Measurements from ENCODE around the gene VOPP1.

DNA sequence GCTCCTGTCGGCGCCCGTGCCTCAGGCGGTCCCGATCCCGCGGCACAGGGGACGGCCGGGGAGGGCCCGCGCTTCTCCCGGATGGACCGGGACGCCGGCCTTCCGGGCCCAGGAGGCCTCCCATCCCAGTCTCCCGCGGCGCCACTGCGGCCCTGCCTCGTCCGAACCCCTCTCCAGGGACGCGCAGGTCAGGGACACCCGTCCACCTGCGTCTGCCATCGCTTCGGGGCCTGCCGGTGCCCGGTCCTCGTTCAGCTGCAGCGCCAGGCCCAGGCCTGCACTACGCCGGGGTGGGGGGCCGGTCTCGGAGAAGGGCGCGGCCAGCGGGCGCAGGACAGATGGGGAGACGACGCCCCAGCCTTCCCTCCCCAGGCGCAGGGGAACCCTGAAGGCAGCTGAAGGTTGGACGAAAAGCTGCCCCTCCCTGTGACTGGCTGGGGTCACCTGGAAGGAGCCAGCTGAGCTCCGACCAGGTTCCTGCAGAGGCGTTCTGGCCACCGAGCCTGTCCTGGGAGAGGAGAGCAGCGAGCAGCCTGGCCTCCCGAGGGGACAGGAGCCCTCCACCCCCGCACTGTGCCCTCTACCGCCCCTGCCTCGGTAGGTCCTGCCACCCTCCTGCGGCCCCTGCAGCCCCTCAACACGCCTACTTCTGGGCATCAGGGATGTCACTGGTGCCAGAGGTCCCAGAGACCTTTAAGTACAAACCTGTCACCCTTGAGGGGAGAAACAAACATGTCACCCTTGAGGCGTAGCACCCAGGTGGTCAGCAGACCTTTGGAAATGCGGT, 122.9 kb downstream of the VOPP1 start:
- TF ChIP-seq, protein P1, sequence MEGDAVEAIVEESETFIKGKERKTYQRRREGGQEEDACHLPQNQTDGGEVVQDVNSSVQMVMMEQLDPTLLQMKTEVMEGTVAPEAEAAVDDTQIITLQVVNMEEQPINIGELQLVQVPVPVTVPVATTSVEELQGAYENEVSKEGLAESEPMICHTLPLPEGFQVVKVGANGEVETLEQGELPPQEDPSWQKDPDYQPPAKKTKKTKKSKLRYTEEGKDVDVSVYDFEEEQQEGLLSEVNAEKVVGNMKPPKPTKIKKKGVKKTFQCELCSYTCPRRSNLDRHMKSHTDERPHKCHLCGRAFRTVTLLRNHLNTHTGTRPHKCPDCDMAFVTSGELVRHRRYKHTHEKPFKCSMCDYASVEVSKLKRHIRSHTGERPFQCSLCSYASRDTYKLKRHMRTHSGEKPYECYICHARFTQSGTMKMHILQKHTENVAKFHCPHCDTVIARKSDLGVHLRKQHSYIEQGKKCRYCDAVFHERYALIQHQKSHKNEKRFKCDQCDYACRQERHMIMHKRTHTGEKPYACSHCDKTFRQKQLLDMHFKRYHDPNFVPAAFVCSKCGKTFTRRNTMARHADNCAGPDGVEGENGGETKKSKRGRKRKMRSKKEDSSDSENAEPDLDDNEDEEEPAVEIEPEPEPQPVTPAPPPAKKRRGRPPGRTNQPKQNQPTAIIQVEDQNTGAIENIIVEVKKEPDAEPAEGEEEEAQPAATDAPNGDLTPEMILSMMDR (IDR thresholded peaks at IDR 0.05) = no peak
- TF ChIP-seq EP300 (IDR thresholded peaks at IDR 0.05; ENCODE audit: low read depth) (no peak), POLR2AphosphoS5 (IDR thresholded peaks at IDR 0.05) (no peak), POLR2A (IDR thresholded peaks at IDR 0.05) (no peak)

Measured in transverse colon (tissue), 4 donors.